SK-N-SH (cell line): Measurements from ENCODE around the gene PICK1. TPM values are rescaled to one million over a fixed set of nuclear protein-coding genes. Genes with fewer than 3 reads are reported as not detected.

Experiments used
- CTCF ChIA-PET: fragments of 300-600, 350-600 bp; formaldehyde crosslinking; extraction: SDS; loops from one replicate; lab custom pipeline; 2021; lab: Yijun Ruan, JAX
- POLR2A ChIA-PET: fragments of 350-600 bp; sonication (Branson Sonifier 250); formaldehyde crosslinking; extraction: SDS; loops from one replicate; lab custom pipeline; 2020; ENCODE audit warnings: antibody characterized with exemption, inconsistent platforms; lab: Yijun Ruan, JAX
- DNase-seq: peaks from one replicate; pipeline ENCODE4 v3.0.0; 2012
- H2AFZ ChIP-seq: fragments of 200-600 bp; sonication (generic); 2 replicates; pipeline ENCODE4 v1.8.1; 2016; ENCODE audit warnings: antibody characterized with exemption, mild to moderate bottlenecking, low read depth
- H3F3A ChIP-seq: fragments of 200-600 bp; sonication (generic); replicated peaks from 2 replicates; pipeline ENCODE3; 2016; ENCODE audit warnings: antibody characterized with exemption, mild to moderate bottlenecking; ENCODE audit not compliant: insufficient read depth
- H3K27ac ChIP-seq, 2 experiments: fragments of 200-500 bp in 1 of 2; fragments of 200-600 bp in 1 of 2; sonication (Bioruptor generic) in 1 of 2; sonication (generic), shearing (Covaris generic) in 1 of 2; 2 replicates each; pipeline versions ENCODE4 v1.5.1 to v1.6.1; 2014 to 2016; ENCODE audit warnings: low read depth in 2 of 2, inconsistent platforms in 1 of 2, low read length in 1 of 2, mild to moderate bottlenecking in 1 of 2, mixed read lengths in 1 of 2
- H3K27me3 ChIP-seq: fragments of 200-600 bp; sonication (generic), shearing (Covaris generic); 2 replicates; pipeline ENCODE4 v1.6.1; 2016; ENCODE audit warnings: mixed run types; ENCODE audit not compliant: insufficient read depth
- H3K36me3 ChIP-seq, 2 experiments: fragments of 200-500 bp in 1 of 2; fragments of 200-600 bp in 1 of 2; sonication (Bioruptor generic) in 1 of 2; sonication (generic) in 1 of 2; replicated peaks in 1 of 2; 2 replicates each; pipeline versions ENCODE3 to v1.5.1; 2014 to 2016; ENCODE audit warnings: low read length in 1 of 2, mild to moderate bottlenecking in 1 of 2; ENCODE audit not compliant: insufficient read depth in 2 of 2, control insufficient read depth in 1 of 2
- H3K4me1 ChIP-seq, 2 experiments: fragments of 200-500 bp in 1 of 2; fragments of 200-600 bp in 1 of 2; sonication (Bioruptor generic) in 1 of 2; sonication (generic), shearing (Covaris generic) in 1 of 2; 2 replicates each; pipeline versions ENCODE4 v1.5.1 to v1.6.1; 2014 to 2016; ENCODE audit warnings: low read depth in 1 of 2, low read length in 1 of 2, mixed run types in 1 of 2; ENCODE audit not compliant: insufficient read depth in 2 of 2, control insufficient read depth in 1 of 2
- H3K4me2 ChIP-seq: fragments of 200-600 bp; sonication (generic), shearing (Covaris generic); 2 replicates; pipeline ENCODE4 v1.6.1; 2017; ENCODE audit warnings: mixed run types
- H3K4me3 ChIP-seq, 2 experiments: fragments of 200-500 bp in 1 of 2; fragments of 200-600 bp in 1 of 2; sonication (Bioruptor generic) in 1 of 2; sonication (generic), shearing (Covaris generic) in 1 of 2; 2 replicates each; pipeline versions ENCODE4 v1.5.1 to v1.8.1; 2014 to 2016; ENCODE audit warnings: low read depth in 2 of 2, inconsistent platforms in 1 of 2, low read length in 1 of 2, mild to moderate bottlenecking in 1 of 2, mixed read lengths in 1 of 2, moderate library complexity in 1 of 2
- H3K79me2 ChIP-seq: fragments of 200-600 bp; sonication (generic); 2 replicates; pipeline ENCODE4 v1.8.1; 2017; ENCODE audit warnings: mild to moderate bottlenecking; ENCODE audit not compliant: insufficient read depth
- H3K9ac ChIP-seq: fragments of 200-600 bp; sonication (generic); 2 replicates; pipeline ENCODE4 v1.6.1; 2017; ENCODE audit warnings: mixed run types
- H3K9me2 ChIP-seq: fragments of 200-600 bp; sonication (generic); 2 replicates; pipeline ENCODE4 v1.6.1; 2017; ENCODE audit warnings: mixed run types
- H3K9me3 ChIP-seq: fragments of 200-600 bp; sonication (generic); 2 replicates; pipeline ENCODE4 v1.6.1; 2017; ENCODE audit warnings: mixed run types, mild to moderate bottlenecking, moderate library complexity
- H4K20me1 ChIP-seq: fragments of 200-600 bp; sonication (generic); 2 replicates; pipeline ENCODE4 v1.6.1; 2017; ENCODE audit warnings: mild to moderate bottlenecking, mixed run types; ENCODE audit not compliant: insufficient read depth
- EZH2phosphoT487 ChIP-seq: fragments of 200-600 bp; sonication (generic); IDR thresholded peaks from 2 replicates; pipeline ENCODE4 v1.6.1; 2017; ENCODE audit warnings: low read depth, mixed run types, mild to moderate bottlenecking, antibody characterized with exemption, moderate library complexity, borderline replicate concordance
- FOXJ3 ChIP-seq: sonication (generic); formaldehyde crosslinking; IDR thresholded peaks from 2 replicates; pipeline ENCODE4 v1.5.1; 2020; ENCODE audit warnings: mild to moderate bottlenecking, missing genetic modification reagents
- FOXM1 ChIP-seq: IDR thresholded peaks from 2 replicates; pipeline ENCODE4 v1.4.0; 2012; ENCODE audit warnings: low read depth, mild to moderate bottlenecking
- GATA2 ChIP-seq: sonication (generic); formaldehyde crosslinking; IDR thresholded peaks from 2 replicates; pipeline ENCODE4 v1.5.0; 2020; ENCODE audit warnings: mild to moderate bottlenecking, missing genetic modification reagents
- JUND ChIP-seq: IDR thresholded peaks from 2 replicates; pipeline ENCODE4 v1.4.0; 2012
- NRF1 ChIP-seq: IDR thresholded peaks from 2 replicates; pipeline ENCODE4 v1.6.1; 2012; ENCODE audit warnings: low read depth, mild to moderate bottlenecking, low read length
- POLR2AphosphoS5 ChIP-seq: IDR thresholded peaks from 2 replicates; pipeline ENCODE4 v1.6.1; 2012; ENCODE audit warnings: low read depth, low read length
- RFX5 ChIP-seq: IDR thresholded peaks from 2 replicates; pipeline ENCODE4 v1.6.1; 2012; ENCODE audit warnings: mild to moderate bottlenecking, improper control_type of control experiment, low read length
- RXRA ChIP-seq: IDR thresholded peaks from 2 replicates; pipeline ENCODE4 v1.4.0; 2012; ENCODE audit warnings: low read depth, mild to moderate bottlenecking, borderline replicate concordance
- SMC3 ChIP-seq: IDR thresholded peaks from 2 replicates; pipeline ENCODE4 v1.6.1; 2012; ENCODE audit warnings: low read depth, low read length, improper control_type of control experiment
- TAF1 ChIP-seq: IDR thresholded peaks from 2 replicates; pipeline ENCODE4 v1.6.1; 2012; ENCODE audit warnings: low read depth, mild to moderate bottlenecking, low read length, moderate library complexity, borderline replicate concordance
- WGBS: methylation state at CpG from one replicate; pipeline ENCODE4 v1.1.6; 2017; ENCODE audit warnings: low lambda C conversion rate; 5-methylcytosine and 5-hydroxymethylcytosine counted together
- polyA plus RNA-seq, 3 experiments: library from polyadenylated mRNA; depleted of rRNA; stranded (reverse); fragments of >200 nt; gene quantifications; 2 replicates each; pipeline ENCODE4 v1.2.3, GENCODE V29; 2012
- TF ChIP-seq, protein P1 (sequence below): IDR thresholded peaks from 2 replicates; pipeline ENCODE4 v1.4.0; 2012; ENCODE audit warnings: low read depth, borderline replicate concordance
- TF ChIP-seq, protein P2 (sequence below): IDR thresholded peaks from 2 replicates; pipeline ENCODE4 v1.6.1; 2012; ENCODE audit warnings: mild to moderate bottlenecking, low read depth, low read length, moderate library complexity

Gene PICK1
- polyA plus RNA-seq, 1 of the 3 experiments (the other 2 are of a cell fraction): 36.8 TPM

DNA sequence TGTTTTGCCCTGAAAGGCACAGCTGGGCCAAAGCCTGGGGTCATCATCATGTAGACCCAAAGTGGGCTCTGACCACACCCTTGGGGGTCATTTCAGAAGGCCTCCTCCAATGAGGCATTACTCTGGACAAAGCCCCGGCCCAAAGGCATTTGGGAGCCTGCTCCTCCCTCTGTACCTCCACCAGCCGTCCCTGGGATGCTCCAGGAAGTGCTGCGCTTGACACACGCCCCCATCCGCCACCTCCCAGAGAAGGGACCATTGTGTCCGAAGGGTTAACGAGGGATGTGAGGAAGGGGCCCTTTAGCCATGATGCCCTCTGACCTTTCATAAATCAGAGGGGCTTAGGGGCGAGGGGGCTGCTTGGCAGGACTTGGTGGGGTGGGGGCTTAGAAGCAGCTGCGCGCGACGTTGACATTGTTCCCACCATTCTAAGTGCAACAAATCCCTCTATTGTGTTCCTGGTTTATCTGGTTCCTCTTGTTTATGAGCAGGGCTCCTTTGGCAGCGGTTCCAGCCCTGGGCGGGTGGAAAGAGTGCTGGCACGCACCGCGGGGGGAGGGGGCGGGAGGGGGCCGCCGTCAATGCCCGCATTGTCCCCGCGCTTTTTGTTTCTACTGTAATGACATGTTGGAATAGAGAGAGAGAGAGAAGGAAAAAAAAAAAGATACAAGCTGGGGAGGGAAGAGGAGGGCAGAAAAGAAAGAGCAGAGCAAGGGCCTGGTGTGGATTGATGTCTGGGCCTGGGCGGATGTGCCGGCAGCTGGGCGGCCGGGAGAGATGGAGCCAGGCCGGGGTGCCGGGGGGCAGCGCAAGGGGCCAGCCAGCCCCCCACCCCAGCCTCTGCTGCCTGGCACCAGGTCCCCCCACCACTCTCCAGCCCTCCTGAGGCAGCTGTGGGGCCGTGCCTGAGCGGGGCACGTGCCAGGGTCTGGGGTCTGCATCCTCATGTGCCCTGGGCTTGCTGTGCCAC, 40.7 kb upstream of the PICK1 start (continued):
- TF ChIP-seq, protein P1, sequence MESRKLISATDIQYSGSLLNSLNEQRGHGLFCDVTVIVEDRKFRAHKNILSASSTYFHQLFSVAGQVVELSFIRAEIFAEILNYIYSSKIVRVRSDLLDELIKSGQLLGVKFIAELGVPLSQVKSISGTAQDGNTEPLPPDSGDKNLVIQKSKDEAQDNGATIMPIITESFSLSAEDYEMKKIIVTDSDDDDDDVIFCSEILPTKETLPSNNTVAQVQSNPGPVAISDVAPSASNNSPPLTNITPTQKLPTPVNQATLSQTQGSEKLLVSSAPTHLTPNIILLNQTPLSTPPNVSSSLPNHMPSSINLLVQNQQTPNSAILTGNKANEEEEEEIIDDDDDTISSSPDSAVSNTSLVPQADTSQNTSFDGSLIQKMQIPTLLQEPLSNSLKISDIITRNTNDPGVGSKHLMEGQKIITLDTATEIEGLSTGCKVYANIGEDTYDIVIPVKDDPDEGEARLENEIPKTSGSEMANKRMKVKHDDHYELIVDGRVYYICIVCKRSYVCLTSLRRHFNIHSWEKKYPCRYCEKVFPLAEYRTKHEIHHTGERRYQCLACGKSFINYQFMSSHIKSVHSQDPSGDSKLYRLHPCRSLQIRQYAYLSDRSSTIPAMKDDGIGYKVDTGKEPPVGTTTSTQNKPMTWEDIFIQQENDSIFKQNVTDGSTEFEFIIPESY: no peak
- no peak for TF ChIP-seq NRF1
- TF ChIP-seq, all 33 proteins: peak for 0

DNA sequence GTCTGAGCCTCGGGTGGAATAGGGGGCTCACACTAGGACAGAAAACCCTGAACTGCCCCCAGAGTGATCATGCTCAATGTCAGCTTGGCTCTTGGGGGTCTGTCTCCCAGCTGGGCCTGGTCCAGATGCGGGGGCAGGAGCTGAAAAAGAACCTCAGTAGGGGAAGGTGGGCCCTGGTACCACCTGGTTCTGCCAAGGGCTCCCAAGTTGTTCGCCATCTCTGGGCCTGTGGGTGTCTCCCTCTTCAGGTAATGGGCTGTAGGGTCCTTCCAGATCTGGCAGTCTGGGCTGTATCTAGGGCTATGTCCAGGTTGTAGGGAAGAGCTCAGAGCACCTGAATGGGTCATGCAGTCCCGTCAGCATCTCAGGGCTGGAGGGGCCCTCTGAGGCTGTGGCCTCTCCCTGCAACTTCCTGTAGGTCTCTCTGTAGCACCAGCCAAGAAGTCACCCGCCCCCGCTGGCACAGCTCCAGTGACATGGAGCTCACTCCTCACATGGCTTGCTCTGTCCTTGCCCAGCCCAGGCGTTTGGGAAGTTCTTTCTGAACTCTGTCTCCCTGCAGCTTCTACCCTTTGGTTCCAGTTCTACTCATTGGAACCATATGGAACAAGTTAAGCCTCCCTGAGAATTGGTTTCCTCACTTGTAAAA, 39.8 kb upstream of the PICK1 start:
- H3K4me1 ChIP-seq: no peaks in the 10 kb centered on the region; a peak in 1 of 4 replicates
- H3K27me3 ChIP-seq: no peaks in the 10 kb centered on the region
- POLR2A ChIA-PET: no interaction called here
- no peaks in the 10 kb centered on the region for H3F3A ChIP-seq
- 57% methylated on average over 1 of the region's 7 CpGs for WGBS
- no peaks in the 10 kb centered on the region for H3K9me3 ChIP-seq
- DNase-seq: no peak
- H3K4me3 ChIP-seq: no peak overlapping the region
- no peak overlapping the region for H2AFZ ChIP-seq
- no peaks in the 10 kb centered on the region for H3K79me2 ChIP-seq
- no peak overlapping the region for H3K27ac ChIP-seq
- no peaks in the 10 kb centered on the region for H3K9me2 ChIP-seq
- no peak overlapping the region for H3K4me2 ChIP-seq
- no peaks in the 10 kb centered on the region for H4K20me1 ChIP-seq
- no peaks in the 10 kb centered on the region for H3K36me3 ChIP-seq
- H3K9ac ChIP-seq: no peak overlapping the region
- TF ChIP-seq JUND (no peak), EZH2phosphoT487 (no peak), TAF1 (no peak), POLR2AphosphoS5 (no peak), FOXJ3 (CRISPR knock-in tag) (no peak), SMC3 (no peak), FOXM1 (no peak), GATA2 (CRISPR knock-in tag) (no peak), RXRA (no peak), RFX5 (no peak)
- TF ChIP-seq, protein P2, sequence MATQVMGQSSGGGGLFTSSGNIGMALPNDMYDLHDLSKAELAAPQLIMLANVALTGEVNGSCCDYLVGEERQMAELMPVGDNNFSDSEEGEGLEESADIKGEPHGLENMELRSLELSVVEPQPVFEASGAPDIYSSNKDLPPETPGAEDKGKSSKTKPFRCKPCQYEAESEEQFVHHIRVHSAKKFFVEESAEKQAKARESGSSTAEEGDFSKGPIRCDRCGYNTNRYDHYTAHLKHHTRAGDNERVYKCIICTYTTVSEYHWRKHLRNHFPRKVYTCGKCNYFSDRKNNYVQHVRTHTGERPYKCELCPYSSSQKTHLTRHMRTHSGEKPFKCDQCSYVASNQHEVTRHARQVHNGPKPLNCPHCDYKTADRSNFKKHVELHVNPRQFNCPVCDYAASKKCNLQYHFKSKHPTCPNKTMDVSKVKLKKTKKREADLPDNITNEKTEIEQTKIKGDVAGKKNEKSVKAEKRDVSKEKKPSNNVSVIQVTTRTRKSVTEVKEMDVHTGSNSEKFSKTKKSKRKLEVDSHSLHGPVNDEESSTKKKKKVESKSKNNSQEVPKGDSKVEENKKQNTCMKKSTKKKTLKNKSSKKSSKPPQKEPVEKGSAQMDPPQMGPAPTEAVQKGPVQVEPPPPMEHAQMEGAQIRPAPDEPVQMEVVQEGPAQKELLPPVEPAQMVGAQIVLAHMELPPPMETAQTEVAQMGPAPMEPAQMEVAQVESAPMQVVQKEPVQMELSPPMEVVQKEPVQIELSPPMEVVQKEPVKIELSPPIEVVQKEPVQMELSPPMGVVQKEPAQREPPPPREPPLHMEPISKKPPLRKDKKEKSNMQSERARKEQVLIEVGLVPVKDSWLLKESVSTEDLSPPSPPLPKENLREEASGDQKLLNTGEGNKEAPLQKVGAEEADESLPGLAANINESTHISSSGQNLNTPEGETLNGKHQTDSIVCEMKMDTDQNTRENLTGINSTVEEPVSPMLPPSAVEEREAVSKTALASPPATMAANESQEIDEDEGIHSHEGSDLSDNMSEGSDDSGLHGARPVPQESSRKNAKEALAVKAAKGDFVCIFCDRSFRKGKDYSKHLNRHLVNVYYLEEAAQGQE: no peak
- TF ChIP-seq, all 33 proteins: peak for 0
- CTCF ChIA-PET: no interaction called here
